Small intestine (tissue), 7 donors: ENCODE results near the gene OGFOD1. TPM values are rescaled to one million over a fixed set of nuclear protein-coding genes. Genes with fewer than 3 reads are reported as not detected.

Experiments used
- DNase-seq, 2 donors: peaks; one replicate each; pipeline versions ENCODE4 v3.0.0 to v3.0.0-alpha.2; 2013
- FAIRE-seq: peaks from 2 replicates; lab custom pipeline; 2012; peaks lifted over from hg19 to GRCh38; lab: Jason Lieb, UNC
- H3K27ac ChIP-seq, 3 donors: one replicate each; pipeline ENCODE4 v1.5.1; 2013; ENCODE audit warnings: low read length in 2 of 3, mild to moderate bottlenecking in 2 of 3, control low read depth in 1 of 3, inconsistent platforms in 1 of 3, low read depth in 1 of 3, moderate library complexity in 1 of 3
- H3K27me3 ChIP-seq, 3 donors: one replicate each; pipeline ENCODE4 v1.6.1; 2013; ENCODE audit warnings: low read length in 3 of 3, inconsistent platforms in 1 of 3; ENCODE audit not compliant: control insufficient read depth in 3 of 3, insufficient read depth in 3 of 3
- H3K36me3 ChIP-seq, 3 donors: one replicate each; pipeline ENCODE4 v1.6.1; 2013; ENCODE audit warnings: low read length in 3 of 3, inconsistent platforms in 1 of 3, low read depth in 1 of 3, mild to moderate bottlenecking in 1 of 3, moderate library complexity in 1 of 3; ENCODE audit not compliant: control insufficient read depth in 3 of 3, insufficient read depth in 2 of 3
- H3K4me1 ChIP-seq, 3 donors: one replicate each; pipeline ENCODE4 v1.6.1; 2013; ENCODE audit warnings: low read length in 2 of 3, inconsistent platforms in 1 of 3, low read depth in 1 of 3, mild to moderate bottlenecking in 1 of 3, moderate library complexity in 1 of 3; ENCODE audit not compliant: control insufficient read depth in 3 of 3, insufficient read depth in 2 of 3
- H3K4me3 ChIP-seq, 3 donors: one replicate each; pipeline ENCODE4 v1.5.1; 2013; ENCODE audit warnings: low read length in 3 of 3, control low read depth in 1 of 3, inconsistent platforms in 1 of 3, low read depth in 1 of 3, mild to moderate bottlenecking in 1 of 3, moderate library complexity in 1 of 3
- H3K9me3 ChIP-seq, 2 donors: one replicate each; pipeline ENCODE4 v1.6.1; 2013; ENCODE audit warnings: low read depth in 1 of 2, low read length in 1 of 2; ENCODE audit not compliant: control insufficient read depth in 2 of 2, insufficient read depth in 1 of 2
- WGBS, 3 donors: extraction: QIAGEN DNeasy Blood & Tissue Kit; methylation state at CpG; one replicate each; pipeline ENCODE4 v1.1.7; 2013; 5-methylcytosine and 5-hydroxymethylcytosine counted together
- polyA plus RNA-seq, 4 donors: library from polyadenylated mRNA; stranded (reverse) in 3 of 4; unstranded in 1 of 4; fragments of 200-250 nt in 3 of 4; fragments of 120-200 nt in 1 of 4; gene quantifications; one replicate each; pipeline versions ENCODE4 v1.2.1 to v1.2.3, GENCODE V29; 2013
- donor health status: healthy with polysubstance abuse.
- donor health status: control.
- donor health status: control.
- donor health status: Bipolar disorder and iron deficiency.
- donor health status: healthy.

OGFOD1 gene
- polyA plus RNA-seq, 4 donors, result 5.9 to 30.2 (median 12.0) TPM

DNA sequence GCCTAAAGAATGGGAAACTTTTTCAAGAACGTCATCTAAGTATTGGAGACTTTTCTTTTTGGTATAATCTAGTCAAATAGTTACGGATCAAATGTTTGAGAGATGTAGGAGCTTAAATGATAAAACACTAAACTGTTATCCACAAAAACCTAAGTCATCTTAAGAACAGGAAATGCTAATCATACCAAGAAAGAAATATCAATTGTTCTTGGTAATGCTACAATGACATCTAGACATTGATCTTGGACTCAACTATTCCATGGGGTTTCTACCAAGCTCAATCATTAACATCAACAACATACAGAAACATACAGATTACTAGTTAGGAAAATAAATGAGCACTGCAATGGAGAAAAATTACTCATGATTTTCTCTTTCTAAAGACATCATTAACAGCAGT, 4.1 kb upstream of the OGFOD1 start:
- Histone ChIP-seq H3K27ac (peak overlapping the region in 1 of 3 donors; percentile 1), H3K4me3 (no peak overlapping the region), H3K27me3 (no peaks in the 10 kb centered on the region), H3K36me3 (peaks cover 2 to 17% (median 4%) of the 10 kb centered on the region in 3 donors), H3K4me1 (peaks cover 4 to 15% (median 9%) of the 10 kb centered on the region in 3 donors), H3K9me3 (no peaks in the 10 kb centered on the region)
- WGBS, 3 donors, result 57 to 73% (median 67%) methylated on average over 2 of the region's 2 CpGs
- DNase-seq (no peak), FAIRE-seq (no peak)

DNA sequence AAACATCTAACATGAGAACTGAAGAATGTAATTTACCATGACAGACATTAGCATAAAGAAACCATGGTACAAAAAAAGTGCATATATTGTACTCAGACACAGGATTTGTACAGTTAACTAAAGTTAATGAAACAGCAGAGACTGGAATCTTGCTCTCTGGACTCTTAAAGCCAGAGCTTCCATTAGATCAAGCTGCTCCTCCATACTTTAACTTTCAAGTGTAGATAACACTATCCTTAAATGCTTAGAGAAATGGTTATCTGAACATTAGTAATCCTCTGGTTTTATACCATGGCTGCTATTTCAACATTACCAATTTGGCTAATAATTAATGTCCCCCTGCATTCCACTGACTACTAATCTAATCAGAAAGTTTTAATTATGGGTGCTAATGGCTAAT, 3.3 kb upstream of the OGFOD1 start:
- Histone ChIP-seq H3K9me3 (no peaks in the 10 kb centered on the region), H3K4me3 (peak overlapping the region in 2 of 3 donors; percentile 2 to 6), H3K27ac (peak overlapping the region in 2 of 3 donors; percentile 1 to 54), H3K36me3 (peaks cover 2 to 17% (median 4%) of the 10 kb centered on the region in 3 donors), H3K4me1 (peaks cover 4 to 22% (median 15%) of the 10 kb centered on the region in 3 donors), H3K27me3 (no peaks in the 10 kb centered on the region)
- FAIRE-seq (no peak), DNase-seq (peak; percentile 28 to 55)

DNA sequence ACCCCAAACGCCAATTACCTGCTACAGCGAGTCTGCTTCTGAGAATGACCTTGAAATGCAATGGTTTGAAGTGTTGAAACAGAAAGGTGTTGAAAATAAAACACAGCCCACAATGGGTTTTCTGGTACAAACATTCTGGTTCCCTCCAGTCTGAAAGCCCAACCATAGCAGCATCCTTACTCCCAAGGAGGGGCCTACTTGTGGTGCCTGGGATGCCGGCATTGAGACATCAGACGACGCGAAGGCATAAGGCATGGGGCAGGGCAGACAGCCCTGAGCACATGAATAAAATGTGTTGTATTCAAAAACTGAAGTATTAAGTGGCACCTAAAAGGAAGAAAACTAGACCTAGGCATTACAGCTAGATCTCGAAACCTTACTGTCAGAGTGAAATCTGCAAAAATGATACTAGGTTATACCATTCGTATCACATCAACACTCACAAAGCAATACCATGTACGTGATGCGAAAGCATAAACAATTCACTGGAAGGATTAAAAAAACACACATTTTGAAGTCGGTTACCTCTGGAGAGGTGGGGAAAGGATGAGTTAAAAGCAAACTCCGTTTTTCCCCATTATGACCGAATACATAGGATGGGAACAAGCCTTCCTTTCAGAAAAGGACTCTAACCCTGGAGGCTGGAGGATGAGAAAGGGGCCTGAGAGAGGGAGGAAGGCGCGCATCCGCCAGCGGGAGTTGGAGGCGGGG, 924 bp upstream of the OGFOD1 start:
- WGBS, 3 donors, result 4 to 6% (median 5%) methylated on average over 18 of the region's 18 CpGs
- DNase-seq (peak; percentile 31 to 41), FAIRE-seq (no peak)

DNA sequence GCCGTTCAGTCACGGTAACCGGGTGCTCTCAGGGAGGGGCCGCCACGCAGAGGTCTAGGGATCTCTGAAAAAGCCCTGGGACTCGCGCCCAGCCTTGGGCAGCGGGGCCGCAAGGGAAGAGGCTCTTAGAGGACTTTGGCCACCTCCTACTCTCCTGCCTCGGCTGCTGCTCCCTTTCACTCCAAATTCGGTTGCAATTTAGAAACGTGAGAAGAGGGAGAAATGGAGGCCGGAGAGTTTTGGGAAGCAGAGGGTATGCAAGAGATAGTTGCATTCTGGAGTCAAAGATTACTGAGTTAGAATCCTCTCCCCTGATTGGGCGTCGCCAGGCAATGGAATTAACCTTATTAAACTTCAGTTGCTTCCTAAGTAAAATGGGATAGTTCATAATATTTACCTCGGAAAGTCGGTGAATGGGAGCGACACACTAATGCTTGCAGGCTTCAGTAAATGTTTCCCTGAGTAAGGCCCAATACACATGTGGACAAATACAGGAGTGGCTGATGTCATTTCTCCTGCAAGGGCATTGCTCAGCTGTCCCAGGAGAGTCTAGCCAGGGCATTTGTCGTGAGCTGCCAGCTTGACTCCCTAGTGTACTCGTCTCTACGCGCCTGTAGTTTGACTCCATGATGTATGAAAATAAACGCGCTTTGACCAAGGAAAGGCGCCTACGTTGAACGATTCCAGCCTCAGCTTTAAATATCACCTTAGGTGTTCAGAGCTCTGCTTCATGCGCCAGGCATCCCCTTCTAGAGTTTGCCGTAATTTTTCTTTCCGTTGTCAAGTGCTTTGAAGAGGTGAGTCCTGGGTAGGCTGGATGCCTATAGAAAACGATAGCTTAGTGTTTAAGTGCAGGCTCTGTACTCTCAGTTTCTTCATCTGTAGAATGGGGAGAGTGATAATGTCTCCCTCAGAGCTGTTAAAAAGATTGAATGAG, 667 bp downstream of the OGFOD1 start:
- Histone ChIP-seq H3K4me1 (peaks cover 4 to 25% (median 17%) of the 10 kb centered on the region in 3 donors), H3K36me3 (peaks cover 0 to 3% (median 3%) of the 10 kb centered on the region in 3 donors), H3K4me3 (peak overlapping the region; percentile 58 to 75 (median 75)), H3K27ac (peak overlapping the region; percentile 80 to 93 (median 89)), H3K9me3 (no peaks in the 10 kb centered on the region), H3K27me3 (no peaks in the 10 kb centered on the region)
- WGBS, 3 donors, result 1 to 5% (median 4%) methylated on average over 31 of the region's 31 CpGs
- DNase-seq (peak; percentile 62), FAIRE-seq (no peak)

More for the DNA sequence above, 924 bp upstream of the OGFOD1 start:
- H3K27ac ChIP-seq, result peak overlapping the region; percentile 45 to 94 (median 80)
- peaks cover 4 to 25% (median 17%) of the 10 kb centered on the region in 3 donors for H3K4me1 ChIP-seq
- no peaks in the 10 kb centered on the region for H3K9me3 ChIP-seq
- H3K27me3 ChIP-seq, result no peaks in the 10 kb centered on the region
- H3K4me3 ChIP-seq, result peak overlapping the region; percentile 58 to 96 (median 75)
- H3K36me3 ChIP-seq, result peaks cover 1 to 3% (median 2%) of the 10 kb centered on the region in 3 donors

DNA sequence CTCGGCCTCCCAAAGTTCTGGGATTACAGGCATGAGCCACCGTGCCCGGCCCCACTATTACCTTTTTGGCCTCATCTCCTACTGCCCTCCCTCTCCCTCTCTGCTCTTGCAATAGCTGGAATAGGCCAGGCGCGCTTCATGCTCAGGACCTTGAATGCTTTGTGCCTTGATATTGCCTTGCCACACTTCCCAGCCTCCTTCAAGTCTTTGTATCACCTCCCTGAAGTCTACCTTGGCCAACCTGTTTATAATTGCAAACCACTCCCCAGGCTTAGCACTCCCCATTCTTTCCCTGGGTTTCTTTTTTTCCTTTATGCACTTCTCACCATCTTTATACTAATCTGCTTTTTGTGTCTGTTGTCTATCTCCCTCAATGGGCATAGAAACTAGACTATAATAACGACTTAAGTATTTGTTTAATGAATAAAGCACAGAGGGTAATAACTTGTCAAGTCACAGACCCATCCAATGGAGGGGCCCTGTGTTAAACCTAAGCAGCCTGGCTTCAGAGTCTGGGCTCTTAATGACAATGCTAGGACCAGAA, 6.6 kb downstream of the OGFOD1 start:
- Histone ChIP-seq H3K4me3 (no peak overlapping the region), H3K9me3 (no peaks in the 10 kb centered on the region), H3K27ac (no peak overlapping the region), H3K4me1 (peaks cover 0 to 3% (median 2%) of the 10 kb centered on the region in 3 donors), H3K27me3 (no peaks in the 10 kb centered on the region), H3K36me3 (peaks cover 3 to 15% (median 5%) of the 10 kb centered on the region in 3 donors)
- WGBS, 3 donors, result 86 to 93% (median 92%) methylated on average over 6 of the region's 6 CpGs
- FAIRE-seq (no peak), DNase-seq (no peak)

DNA sequence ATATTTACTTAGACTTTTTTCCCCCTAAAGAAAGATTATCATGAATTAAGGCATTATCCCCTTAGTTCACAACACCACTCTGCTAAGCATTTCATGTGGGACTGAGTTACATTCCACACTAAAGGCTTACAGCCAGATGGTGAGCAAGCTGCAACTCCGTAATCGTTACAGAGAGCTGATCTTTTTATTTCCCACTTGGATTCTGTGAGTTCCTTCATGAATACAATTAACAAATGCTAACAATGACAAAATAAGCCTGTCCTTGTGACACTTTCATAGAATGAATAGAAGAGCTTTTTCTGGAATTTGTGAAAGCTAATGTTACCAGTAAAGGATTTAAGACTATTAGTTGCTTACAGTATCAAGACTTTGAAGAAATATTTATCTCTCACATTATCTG, 8.7 kb downstream of the OGFOD1 start:
- WGBS, 3 donors, result 91 to 99% (median 94%) methylated on average over 2 of the region's 2 CpGs
- Histone ChIP-seq H3K4me1 (no peaks in the 10 kb centered on the region), H3K27me3 (no peaks in the 10 kb centered on the region), H3K36me3 (peaks cover 6 to 15% (median 9%) of the 10 kb centered on the region in 3 donors), H3K4me3 (no peak overlapping the region), H3K27ac (no peak overlapping the region), H3K9me3 (no peaks in the 10 kb centered on the region)
- no peak for FAIRE-seq
- DNase-seq, result no peak

DNA sequence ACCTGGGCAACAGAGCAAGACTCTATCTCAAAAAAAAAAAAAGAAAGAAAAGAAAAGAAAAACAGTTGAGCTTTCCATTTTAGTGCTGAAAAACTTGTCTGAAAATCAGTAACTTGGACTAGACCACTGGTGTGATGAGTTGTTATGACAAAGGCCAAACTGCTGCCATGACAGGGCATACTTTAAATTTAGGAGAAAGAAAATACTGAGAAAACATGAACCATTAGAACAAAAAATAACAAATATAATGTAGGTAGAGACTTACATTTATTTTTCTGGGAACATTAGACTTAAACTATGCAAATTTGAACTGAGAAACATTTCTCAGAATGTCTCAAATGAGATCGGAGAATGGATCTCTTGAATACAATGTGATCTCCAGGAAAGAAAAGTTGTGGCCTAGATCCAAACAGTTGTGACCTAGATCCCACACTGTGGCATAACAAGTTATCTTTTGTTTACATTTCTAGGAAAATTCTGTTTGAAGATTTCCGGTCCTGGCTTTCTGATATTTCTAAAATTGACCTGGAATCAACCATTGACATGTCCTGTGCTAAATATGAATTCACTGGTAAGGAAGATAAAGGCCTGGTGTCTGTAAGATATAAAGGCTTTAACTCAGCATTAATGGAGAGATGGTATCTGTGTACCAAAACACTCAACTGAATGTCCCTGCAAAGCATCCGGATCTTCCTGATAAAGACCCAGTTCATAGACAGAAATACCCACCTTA, 10.9 kb downstream of the OGFOD1 start:
- Histone ChIP-seq H3K27me3 (no peaks in the 10 kb centered on the region), H3K36me3 (peaks cover 13 to 20% (median 16%) of the 10 kb centered on the region in 3 donors), H3K4me3 (no peak overlapping the region), H3K4me1 (no peaks in the 10 kb centered on the region), H3K9me3 (no peaks in the 10 kb centered on the region), H3K27ac (no peak overlapping the region)
- FAIRE-seq (no peak), DNase-seq (no peak)
- WGBS, 3 donors, result 76 to 80% (median 77%) methylated on average over 3 of the region's 3 CpGs
